Body of pancreas (tissue), 4 donors: ENCODE measurements around the gene OR52A5.

Source experiments
- POLR2A ChIP-seq, 3 donors: fragments of 450-650 bp; IDR thresholded peaks; one replicate each; pipeline ENCODE4 v1.6.1; 2016; ENCODE audit warnings: antibody characterized with exemption in 3 of 3, mild to moderate bottlenecking in 2 of 3
- TF ChIP-seq, protein P1 (sequence below), 7 experiments: fragments of 450-650 bp in 4 of 7; fragments of 200-600 bp in 3 of 7; sonication (generic) in 3 of 7; IDR thresholded peaks; one replicate each; pipeline ENCODE4 v1.5.1; 2016 to 2019; ENCODE audit warnings: antibody characterized with exemption in 7 of 7

GRCh38 chr11:5151713-5152153, 13.6 kb upstream of the OR52A5 start:
- TF ChIP-seq POLR2A (IDR thresholded peaks at IDR 0.05) = no peak
- TF ChIP-seq, protein P1, sequence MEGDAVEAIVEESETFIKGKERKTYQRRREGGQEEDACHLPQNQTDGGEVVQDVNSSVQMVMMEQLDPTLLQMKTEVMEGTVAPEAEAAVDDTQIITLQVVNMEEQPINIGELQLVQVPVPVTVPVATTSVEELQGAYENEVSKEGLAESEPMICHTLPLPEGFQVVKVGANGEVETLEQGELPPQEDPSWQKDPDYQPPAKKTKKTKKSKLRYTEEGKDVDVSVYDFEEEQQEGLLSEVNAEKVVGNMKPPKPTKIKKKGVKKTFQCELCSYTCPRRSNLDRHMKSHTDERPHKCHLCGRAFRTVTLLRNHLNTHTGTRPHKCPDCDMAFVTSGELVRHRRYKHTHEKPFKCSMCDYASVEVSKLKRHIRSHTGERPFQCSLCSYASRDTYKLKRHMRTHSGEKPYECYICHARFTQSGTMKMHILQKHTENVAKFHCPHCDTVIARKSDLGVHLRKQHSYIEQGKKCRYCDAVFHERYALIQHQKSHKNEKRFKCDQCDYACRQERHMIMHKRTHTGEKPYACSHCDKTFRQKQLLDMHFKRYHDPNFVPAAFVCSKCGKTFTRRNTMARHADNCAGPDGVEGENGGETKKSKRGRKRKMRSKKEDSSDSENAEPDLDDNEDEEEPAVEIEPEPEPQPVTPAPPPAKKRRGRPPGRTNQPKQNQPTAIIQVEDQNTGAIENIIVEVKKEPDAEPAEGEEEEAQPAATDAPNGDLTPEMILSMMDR (IDR thresholded peaks at IDR 0.05) = no peak
